NCI-H1105 (cell line): Measurements from ENCODE around the gene MRC2.

Experiments used
- DNase-seq: peaks from one replicate; lab custom pipeline; 2025; lab: John Stamatoyannopoulos, UW

The MRC2 gene

DNA sequence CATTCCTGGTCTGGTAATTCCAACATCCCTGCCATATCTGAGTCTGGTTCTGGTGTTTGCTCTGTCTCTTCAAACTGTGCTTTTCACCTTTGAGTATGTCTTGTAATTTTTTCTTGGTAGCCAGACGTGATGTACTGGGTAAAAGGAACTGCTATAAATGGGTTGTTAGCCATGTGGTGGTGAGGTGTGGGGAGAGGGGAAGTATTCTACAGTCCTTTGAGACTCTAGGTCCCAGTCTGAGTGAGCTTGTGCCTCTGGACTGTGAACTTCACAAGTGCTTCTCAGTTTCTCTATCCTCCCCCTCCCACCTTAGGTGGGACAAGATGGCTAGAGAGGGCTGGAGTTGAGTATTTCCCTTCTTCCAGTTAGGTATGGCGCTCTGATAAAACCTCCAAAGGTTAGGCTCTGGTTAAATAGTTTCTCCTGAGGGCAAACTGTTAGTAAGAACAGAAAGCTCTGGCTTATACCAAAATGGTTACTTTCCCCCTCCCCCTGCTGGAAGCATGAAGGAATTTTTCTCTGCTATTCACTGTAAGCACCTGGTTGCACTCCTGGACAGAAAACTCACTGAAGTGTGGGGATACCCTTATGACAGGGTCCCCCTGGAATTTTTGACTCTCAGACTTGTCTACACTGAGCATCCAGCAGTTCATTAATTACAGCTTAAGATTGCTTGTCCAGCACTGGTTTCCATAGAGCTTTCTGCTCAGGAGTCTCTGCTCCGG, 92.8 kb downstream of the MRC2 start:
- no peak for DNase-seq

DNA sequence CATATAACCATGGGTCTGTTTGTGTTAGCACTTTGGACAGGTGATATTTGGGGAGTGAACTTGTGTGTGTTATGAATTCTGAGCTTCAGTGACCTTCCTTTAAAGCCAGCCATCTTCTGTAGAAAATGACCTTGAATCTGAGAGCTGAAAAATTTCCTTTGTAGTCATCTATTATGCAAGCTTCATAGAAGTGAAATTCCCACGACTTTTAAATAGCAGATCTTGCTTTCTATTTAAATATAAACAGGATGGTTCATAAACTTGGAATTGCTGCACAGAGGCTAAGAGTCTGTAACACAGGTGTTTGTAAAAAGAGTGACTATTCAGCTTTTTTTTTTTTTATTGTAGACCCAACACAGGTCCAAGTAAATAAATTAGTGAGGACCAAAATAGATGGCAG, 95.2 kb downstream of the MRC2 start:
- no peak for DNase-seq

DNA sequence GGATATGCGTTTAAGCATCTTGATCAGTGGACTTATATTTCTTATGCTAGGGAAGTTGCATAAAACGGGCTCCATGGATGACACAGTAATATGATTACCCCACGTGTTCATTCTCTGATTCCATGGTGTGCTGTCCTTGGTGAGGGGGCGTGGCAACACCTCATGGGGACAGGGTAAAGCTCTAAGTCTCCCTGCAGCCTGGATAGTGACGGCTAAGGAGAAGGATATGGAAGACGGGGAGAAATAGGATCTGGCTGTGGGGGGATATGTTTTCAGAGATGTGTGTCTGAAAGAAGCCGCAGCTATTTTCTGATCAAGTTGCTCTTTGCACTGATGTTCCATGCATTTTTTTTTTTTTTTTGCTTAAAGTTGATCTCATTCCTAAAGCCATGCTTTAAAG, 96.4 kb downstream of the MRC2 start:
- DNase-seq = no peak

DNA sequence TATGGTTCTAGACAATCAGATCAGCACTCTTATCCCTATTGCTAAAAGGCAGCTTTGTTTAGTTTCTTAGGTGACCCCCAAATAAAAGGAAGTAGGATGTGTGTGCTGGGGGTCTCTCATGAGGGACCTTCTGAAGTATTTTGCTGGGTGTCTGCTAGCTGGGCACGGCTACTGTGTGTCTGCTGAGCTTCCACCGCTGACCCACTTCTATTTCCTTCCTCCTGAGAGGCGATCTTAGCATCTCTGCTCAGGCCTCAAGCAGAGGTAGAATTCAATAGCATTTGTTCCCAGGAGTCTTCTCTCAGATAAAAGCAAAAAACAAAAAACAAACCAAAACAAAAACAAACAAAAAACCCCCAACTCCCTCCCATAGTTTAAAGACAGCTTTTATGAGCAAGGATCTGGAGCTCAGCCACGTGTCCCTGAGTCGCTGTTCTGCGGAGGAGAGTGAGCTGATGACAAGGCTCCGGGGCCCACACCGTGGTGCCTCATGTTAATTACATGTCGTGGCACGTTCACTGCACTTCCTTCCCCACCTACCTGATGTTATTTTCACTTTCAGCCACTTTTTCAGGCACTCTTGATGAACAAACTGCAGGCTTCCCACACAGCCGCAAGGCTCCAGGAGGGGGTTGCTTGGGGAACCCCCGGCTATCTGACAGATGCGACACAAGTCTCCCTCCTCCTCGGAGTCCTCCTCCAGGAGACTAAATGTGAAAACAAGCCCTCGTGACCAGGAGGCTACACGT, 97.1 kb downstream of the MRC2 start:
- no peak for DNase-seq

DNA sequence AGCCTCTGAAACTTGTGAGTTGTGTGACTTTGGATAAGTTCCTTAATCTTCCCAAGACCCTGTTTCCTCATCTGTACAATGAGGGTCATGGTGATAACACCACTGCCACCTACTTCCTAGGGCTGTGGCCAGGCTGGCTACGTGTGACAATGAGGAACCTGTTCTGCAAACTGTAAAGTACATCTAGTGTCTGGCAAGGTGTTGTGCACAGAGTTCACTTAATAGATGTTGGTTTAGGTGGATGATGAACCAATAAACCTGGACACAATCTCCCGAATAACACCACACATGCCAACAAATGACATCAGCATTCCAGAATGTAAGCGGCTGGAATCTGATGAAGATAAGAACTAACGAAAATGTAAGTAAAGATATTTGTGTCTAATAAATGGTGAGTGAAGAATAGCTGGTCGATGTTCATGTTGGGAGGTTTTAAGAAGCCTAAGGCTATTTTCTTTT, 98.3 kb downstream of the MRC2 start:
- no peak for DNase-seq

DNA sequence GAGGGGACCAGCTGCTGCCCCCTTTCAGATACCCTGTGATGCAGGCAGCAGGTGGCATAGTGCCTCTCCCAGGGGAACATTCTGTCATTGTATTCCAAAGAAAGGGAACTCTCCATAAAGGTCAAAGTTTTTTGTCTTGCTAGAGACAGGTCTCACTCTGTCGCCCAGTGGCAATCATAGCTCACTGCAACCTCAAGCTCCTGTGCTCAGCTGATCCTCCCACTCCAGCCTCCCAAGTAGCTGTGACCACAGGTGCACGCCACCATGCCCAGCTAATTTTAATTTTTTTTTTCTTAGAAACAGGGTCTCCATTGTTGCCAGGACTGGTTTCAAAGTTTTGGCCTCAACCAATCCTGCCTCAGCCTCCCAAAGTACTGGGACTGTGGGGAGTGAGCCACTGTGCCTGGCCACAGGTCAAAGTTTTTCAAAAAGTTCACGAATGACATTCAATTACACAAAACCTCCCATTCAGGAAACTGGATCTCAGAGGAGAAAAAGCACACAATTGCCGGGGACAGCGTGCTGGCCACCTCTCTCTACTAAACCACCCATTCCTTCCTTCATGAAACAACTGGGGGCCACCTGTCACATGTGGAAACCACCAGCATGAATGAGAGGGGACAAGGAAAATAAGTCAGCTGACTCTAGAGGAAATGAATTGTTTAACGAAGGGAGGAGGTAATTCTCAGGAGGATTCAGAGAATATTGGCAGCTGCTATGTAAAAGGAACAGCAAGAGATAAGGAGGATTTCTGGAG, 100.6 kb downstream of the MRC2 start:
- no peak for DNase-seq

DNA sequence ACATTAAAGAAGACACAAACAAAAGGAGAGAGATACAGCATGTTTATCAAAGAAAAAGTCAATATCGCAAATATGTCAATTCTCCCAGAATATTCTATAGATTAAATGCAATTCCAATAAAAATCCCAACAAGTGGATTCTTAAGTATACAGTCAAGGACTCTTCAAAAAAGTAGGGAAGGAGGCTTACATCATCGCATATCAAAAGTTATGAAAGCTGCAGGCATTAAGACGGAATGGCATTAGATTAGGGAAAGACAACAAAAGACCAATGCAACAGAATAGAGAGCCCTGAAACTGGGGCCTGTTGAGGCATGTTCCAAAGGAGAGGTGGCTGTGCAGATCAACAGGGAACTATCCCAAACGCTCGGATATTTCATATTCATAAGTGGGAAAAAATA, 104.7 kb downstream of the MRC2 start:
- DNase-seq = no peak

DNA sequence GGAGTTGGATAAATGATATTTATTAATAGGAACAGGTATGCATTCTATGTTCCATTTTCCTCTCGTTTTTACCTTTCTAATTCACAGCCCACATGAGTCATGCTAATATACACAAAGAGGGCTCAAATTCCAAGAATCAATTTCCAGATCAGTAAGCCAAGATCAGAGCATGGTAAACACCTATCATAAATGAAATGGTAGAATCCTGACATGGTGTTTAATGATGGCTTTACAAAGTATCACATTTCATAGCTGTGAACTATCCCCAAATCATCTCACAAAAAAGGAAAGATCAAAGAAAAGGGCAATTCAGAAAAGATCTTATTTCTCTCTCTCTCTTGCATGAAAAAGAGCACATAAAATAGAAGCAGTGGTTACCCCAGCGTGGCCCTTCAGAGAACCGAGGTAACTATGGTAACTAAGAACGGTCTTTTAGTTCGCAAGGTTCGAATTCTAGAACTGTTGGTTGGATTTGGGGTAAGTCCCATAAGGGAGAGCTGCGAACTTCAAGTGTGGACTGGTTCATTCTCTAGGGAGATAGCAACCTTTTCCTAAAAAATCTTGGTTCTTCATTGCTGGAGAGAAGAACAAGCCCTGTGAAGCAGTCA, 107.7 kb downstream of the MRC2 start:
- DNase-seq = no peak

DNA sequence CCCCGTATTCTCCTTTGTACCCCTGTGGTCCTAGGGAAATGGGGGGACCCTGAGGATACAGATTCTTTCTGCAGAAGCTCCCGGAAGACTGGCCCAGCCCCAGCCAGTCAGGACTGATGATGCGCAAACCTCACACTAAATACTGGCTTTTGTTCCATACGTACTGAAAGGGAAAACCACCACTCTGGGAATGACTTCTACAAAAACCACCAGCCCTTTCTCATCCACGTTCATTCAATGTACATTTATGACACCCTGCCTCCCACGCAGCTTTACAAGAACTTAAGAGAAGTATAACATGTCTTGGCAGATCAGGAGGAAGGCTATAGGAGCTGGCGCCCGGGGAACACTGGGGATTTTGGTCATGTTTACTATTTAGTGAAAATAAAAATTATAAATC, 110.0 kb downstream of the MRC2 start:
- DNase-seq = no peak

DNA sequence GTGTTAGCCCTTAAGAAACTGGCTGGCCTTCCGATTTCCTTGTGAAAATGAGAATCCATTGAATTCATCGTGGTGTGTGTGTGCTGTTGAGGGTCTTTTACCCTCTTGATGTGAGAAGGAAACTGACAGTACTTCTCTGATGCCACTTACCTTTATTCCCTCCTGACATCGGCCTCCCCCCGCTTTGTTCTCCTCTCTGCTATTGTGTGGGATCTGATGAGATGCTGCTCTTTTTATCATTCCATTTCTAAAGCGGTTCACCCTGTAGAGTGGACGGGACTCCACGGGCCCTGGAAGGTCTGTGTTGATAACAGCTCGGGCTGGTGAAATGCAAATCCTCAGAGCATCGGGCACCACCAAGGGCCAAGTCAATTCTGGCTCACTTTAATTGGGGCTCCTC, 110.8 kb downstream of the MRC2 start:
- DNase-seq = no peak

DNA sequence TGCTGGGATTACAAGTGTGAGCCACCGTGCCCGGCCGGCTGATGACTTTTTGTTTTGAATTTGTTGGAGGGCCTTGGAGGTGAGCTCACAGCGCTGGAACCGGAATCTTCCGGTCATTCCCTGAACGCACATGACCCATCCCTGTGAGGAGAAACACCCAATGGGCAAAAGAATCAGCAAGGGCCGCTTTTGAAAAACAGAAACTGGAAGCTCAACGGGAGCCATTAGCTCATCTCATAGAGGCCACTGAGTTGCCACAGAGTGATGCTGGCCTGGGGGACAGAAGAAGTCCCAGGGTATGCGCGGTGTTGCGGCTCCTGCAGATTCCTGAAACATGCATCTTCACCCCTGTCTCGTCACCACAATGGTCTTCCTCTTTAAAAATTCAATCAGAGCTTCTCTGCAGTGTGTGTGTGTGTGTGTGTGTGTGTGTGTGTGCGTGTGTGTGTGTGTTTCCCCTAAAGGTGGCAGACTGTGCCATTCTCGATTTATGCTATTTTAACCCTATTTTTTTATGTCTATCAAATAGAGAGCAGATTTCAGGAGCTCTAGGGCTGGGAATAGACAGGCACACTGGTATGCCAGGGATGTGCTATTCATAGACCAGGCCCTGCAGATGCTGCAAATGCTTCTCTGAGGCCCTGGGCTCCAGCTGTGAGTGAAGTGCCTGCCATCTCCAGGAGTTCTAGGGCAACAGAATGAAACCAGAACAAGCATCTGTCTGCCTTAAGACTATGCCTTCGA, 112.3 kb downstream of the MRC2 start:
- DNase-seq = no peak

DNA sequence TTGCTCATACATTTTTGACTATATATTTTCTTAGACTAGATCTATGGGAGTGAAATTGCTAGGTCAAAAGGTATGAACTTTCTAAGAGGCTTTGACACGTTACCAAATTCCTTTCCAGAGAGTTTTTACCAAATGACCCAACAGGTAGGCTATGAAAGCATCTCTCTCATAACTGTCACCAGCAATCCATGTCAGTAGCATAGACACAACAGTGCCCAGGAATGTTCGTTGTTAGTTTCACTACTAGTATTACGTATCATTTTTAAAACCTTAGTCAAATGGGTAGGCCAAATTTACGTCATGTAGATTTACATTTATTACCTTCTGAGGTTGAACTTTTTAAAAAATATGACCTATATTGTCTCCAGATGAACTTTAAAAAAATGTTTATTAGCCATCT, 113.8 kb downstream of the MRC2 start:
- no peak for DNase-seq
